ENCODE results near the gene ARL8B.

DNA sequence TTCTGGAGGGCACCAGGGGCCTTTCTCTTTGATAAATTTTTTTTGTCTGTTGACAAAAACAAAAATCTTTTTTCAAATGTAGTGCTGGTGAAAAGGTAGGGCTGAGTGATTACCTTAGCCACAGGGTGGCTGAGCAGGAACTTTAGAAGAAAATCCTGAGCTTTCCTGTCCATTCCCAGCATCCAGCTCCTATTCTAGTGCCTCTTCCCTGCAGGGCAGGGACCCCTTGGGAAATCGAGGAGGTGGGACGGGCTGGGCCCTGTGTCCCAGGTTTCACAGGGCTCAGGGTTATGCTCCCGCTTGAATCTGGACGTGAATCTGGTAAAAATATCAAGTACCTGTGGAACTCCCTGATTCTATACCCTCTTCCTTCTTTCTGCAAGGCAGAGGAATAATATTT is 97.1 kb downstream of the ARL8B start:
- no peak for TF ChIP-seq CTCF (IDR thresholded peaks at IDR 0.05)
- TF ChIP-seq POLR2A (IDR thresholded peaks at IDR 0.05) = no peak
- no peak for TF ChIP-seq EP300 (IDR thresholded peaks at IDR 0.05)
